Ishikawa (cell line): ENCODE results near the gene PRDM16.

Source experiments
- CEBPB ChIP-seq: IDR thresholded peaks from 2 replicates; pipeline ENCODE4 v1.6.1; 2012
- CREB1 ChIP-seq: IDR thresholded peaks from 2 replicates; pipeline ENCODE4 v1.6.1; 2012; ENCODE audit warnings: low read depth
- EGR1 ChIP-seq: IDR thresholded peaks from 2 replicates; pipeline ENCODE4 v1.6.1; 2012
- EP300 ChIP-seq: IDR thresholded peaks from 2 replicates; pipeline ENCODE4 v1.6.1; 2012; ENCODE audit warnings: borderline replicate concordance
- FOXM1 ChIP-seq: IDR thresholded peaks from 2 replicates; pipeline ENCODE4 v1.6.1; 2012; ENCODE audit warnings: low read depth, borderline replicate concordance
- NFIC ChIP-seq: IDR thresholded peaks from 2 replicates; pipeline ENCODE4 v1.6.1; 2012
- RAD21 ChIP-seq: IDR thresholded peaks from 2 replicates; pipeline ENCODE4 v1.6.1; 2012; ENCODE audit warnings: low read depth
- REST ChIP-seq: IDR thresholded peaks from 2 replicates; pipeline ENCODE4 v1.6.1; 2012; ENCODE audit warnings: low read depth, mild to moderate bottlenecking
- TAF1 ChIP-seq: IDR thresholded peaks from 2 replicates; pipeline ENCODE4 v1.6.1; 2012; ENCODE audit warnings: low read depth, mild to moderate bottlenecking
- TCF12 ChIP-seq: IDR thresholded peaks from 2 replicates; pipeline ENCODE4 v1.6.1; 2012; ENCODE audit warnings: low read depth
- TEAD4 ChIP-seq: IDR thresholded peaks from 2 replicates; pipeline ENCODE4 v1.6.1; 2012
- USF1 ChIP-seq: IDR thresholded peaks from 2 replicates; pipeline ENCODE4 v1.6.1; 2012
- YY1 ChIP-seq: IDR thresholded peaks from 2 replicates; pipeline ENCODE4 v1.6.1; 2012; ENCODE audit warnings: low read depth
- ZBTB7A ChIP-seq: IDR thresholded peaks from 2 replicates; pipeline ENCODE4 v1.6.1; 2012; ENCODE audit warnings: low read depth
- TF ChIP-seq, protein P1 (sequence below): IDR thresholded peaks from 2 replicates; pipeline ENCODE4 v1.6.1; 2012

The PRDM16 gene

DNA sequence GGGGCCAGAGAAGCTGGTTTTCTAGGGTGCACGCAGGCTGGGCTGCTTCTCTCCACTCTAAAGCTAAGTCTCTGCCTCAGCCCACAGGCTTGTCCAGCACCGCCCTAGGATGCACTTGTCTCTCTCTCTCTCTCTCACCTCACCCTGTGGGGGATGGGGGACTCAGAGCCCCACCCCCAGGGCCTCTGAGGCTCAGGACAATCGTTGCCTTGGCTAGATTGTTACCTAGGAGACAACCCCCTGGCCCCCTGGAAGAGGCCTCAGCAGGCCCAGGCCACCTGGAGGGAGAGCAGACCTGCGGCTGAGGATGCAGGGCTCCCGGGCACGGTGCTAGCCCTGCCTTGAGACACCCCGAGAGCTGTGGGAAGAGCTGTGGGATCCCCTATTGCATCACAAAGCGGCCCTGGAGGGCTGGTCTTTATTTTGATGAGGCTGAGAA is 47.8 kb upstream of the PRDM16 start, which contains the start of gene ACTRT2:
Gene ACTRT2 (plus strand): TSS at position 235 of the 439 bp plus-strand sequence. CDS start 220 bp downstream, outside the sequence.
- TF ChIP-seq NFIC (no peak), TEAD4 (no peak), EP300 (no peak), CEBPB (no peak), REST (no peak), FOXM1 (no peak), ZBTB7A (no peak), USF1 (no peak), EGR1 (no peak), YY1 (no peak), TAF1 (no peak), TCF12 (no peak), CREB1 (no peak), RAD21 (no peak)
- TF ChIP-seq, protein P1, sequence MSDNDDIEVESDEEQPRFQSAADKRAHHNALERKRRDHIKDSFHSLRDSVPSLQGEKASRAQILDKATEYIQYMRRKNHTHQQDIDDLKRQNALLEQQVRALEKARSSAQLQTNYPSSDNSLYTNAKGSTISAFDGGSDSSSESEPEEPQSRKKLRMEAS = no peak

DNA sequence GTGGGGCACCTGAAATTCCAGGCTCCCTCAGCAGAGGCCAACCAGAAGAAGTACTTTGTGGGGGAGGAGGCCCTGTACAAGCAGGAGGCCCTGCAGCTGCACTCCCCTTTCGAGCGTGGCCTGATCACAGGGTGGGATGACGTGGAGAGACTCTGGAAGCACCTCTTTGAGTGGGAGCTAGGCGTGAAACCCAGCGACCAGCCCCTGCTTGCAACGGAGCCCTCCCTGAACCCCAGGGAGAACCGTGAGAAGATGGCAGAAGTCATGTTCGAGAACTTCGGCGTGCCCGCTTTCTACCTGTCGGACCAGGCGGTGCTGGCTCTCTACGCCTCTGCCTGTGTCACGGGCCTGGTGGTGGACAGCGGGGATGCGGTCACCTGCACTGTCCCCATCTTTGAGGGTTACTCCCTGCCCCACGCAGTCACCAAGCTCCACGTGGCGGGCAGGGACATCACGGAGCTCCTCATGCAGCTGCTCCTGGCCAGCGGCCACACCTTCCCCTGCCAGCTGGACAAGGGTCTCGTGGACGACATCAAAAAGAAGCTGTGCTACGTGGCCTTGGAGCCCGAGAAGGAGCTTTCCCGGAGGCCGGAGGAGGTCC is 47.1 kb upstream of the PRDM16 start:
- TF ChIP-seq, protein P1 = no peak
- TF ChIP-seq CREB1 (no peak), TAF1 (no peak), EGR1 (no peak), RAD21 (no peak), NFIC (no peak)

- TF ChIP-seq, protein P1 = no peak
Observed at GRCh38 chr1:3022511-3022973, 46.5 kb upstream of the PRDM16 start.

- TF ChIP-seq CREB1 (no peak), REST (no peak), TEAD4 (no peak), NFIC (no peak), EGR1 (no peak), FOXM1 (no peak), TCF12 (no peak), CEBPB (no peak), EP300 (no peak), TAF1 (no peak), ZBTB7A (no peak), USF1 (no peak), YY1 (no peak)
- TF ChIP-seq, protein P1 = no peak
Observed at GRCh38 chr1:3022976-3023375, 46.0 kb upstream of the PRDM16 start.

- TF ChIP-seq TCF12 = no peak
Observed at GRCh38 chr1:3024019-3024418, 45.0 kb upstream of the PRDM16 start.

GRCh38 chr1:3024588-3024987 is 44.4 kb upstream of the PRDM16 start:
- TF ChIP-seq YY1 (no peak), EP300 (no peak), USF1 (no peak), TAF1 (no peak), TEAD4 (no peak), CEBPB (no peak), RAD21 (no peak), TCF12 (no peak), NFIC (no peak)
- TF ChIP-seq, protein P1 = no peak
